Measurements from ENCODE around the gene GYS2.
"Not testable (repeated sequence)": the region's sequence is repeated elsewhere in the genome, so short reads cannot be mapped to it uniquely, and the experiment has no call there.

GYS2 gene

GRCh38 chr12:21606175-21606574, 1.5 kb upstream of the GYS2 start:
- DNase-seq (ENCODE audit: insufficient read length, low spot score) (no peak), FAIRE-seq (no peak)

GRCh38 chr12:21602774-21603173, 1.9 kb downstream of the GYS2 start:
- FAIRE-seq (no peak), DNase-seq (ENCODE audit: insufficient read length, low spot score) (no peak)

GRCh38 chr12:21600196-21600595, 4.5 kb downstream of the GYS2 start:
- no peak for FAIRE-seq
- no peak for DNase-seq (ENCODE audit: insufficient read length, low spot score)

- DNase-seq (ENCODE audit: insufficient read length, low spot score) (no peak), FAIRE-seq (no peak)
These were observed 5.3 kb downstream of the GYS2 start for GRCh38 chr12:21599143-21599999.

GRCh38 chr12:21598651-21599050, 6.0 kb downstream of the GYS2 start:
- FAIRE-seq = no peak
- DNase-seq (ENCODE audit: insufficient read length, low spot score) = no peak

- not testable (repeated sequence) for FAIRE-seq; DNase-seq (ENCODE audit: insufficient read length, low spot score)
These were observed 9.3 kb downstream of the GYS2 start for GRCh38 chr12:21595356-21595755.

- DNase-seq (ENCODE audit: insufficient read length, low spot score) (no peak), FAIRE-seq (no peak)
These were observed 19.2 kb downstream of the GYS2 start for GRCh38 chr12:21585485-21585884.

GRCh38 chr12:21584403-21585182, 20.1 kb downstream of the GYS2 start:
- FAIRE-seq; DNase-seq (ENCODE audit: insufficient read length, low spot score): not testable (repeated sequence)

- no peak for DNase-seq (ENCODE audit: insufficient read length, low spot score)
- FAIRE-seq = no peak
These were observed 21.1 kb downstream of the GYS2 start for GRCh38 chr12:21583587-21583986.

GRCh38 chr12:21580748-21581516, 23.7 kb downstream of the GYS2 start:
- DNase-seq (ENCODE audit: insufficient read length, low spot score) = no peak
- no peak for FAIRE-seq

- DNase-seq (ENCODE audit: insufficient read length, low spot score) (no peak), FAIRE-seq (no peak)
These were observed 27.1 kb downstream of the GYS2 start for GRCh38 chr12:21577516-21577915.

- FAIRE-seq (no peak), DNase-seq (ENCODE audit: insufficient read length, low spot score) (no peak)
These were observed 28.2 kb downstream of the GYS2 start for GRCh38 chr12:21576431-21576830.

GRCh38 chr12:21573733-21574358, 30.8 kb downstream of the GYS2 start:
- DNase-seq (ENCODE audit: insufficient read length, low spot score) (no peak), FAIRE-seq (no peak)

GRCh38 chr12:21571046-21571445, 33.6 kb downstream of the GYS2 start:
- FAIRE-seq (no peak), DNase-seq (ENCODE audit: insufficient read length, low spot score) (no peak)

GRCh38 chr12:21568115-21568514, 36.5 kb downstream of the GYS2 start:
- FAIRE-seq = no peak

GRCh38 chr12:21566907-21567394, 37.7 kb downstream of the GYS2 start:
- no peak for DNase-seq (ENCODE audit: insufficient read length, low spot score)
- no peak for FAIRE-seq

More at GRCh38 chr12:21568115-21568514, 36.5 kb downstream of the GYS2 start:
- DNase-seq (ENCODE audit: insufficient read length, low spot score) = no peak

- no peak for DNase-seq (ENCODE audit: insufficient read length, low spot score)
- FAIRE-seq = no peak
These were observed 38.3 kb downstream of the GYS2 start for GRCh38 chr12:21566223-21566906.

- FAIRE-seq (no peak), DNase-seq (ENCODE audit: insufficient read length, low spot score) (no peak)
These were observed 41.8 kb downstream of the GYS2 start for GRCh38 chr12:21562859-21563258.

GRCh38 chr12:21561158-21561557, 43.5 kb downstream of the GYS2 start:
- DNase-seq (ENCODE audit: insufficient read length, low spot score) (no peak), FAIRE-seq (no peak)

All from GM19239 (cell line).